CD1c-positive myeloid dendritic cell (primary cell): Measurements from ENCODE around the gene LRP8.

Source experiments
- DNase-seq: peaks from one replicate; pipeline ENCODE4 v3.0.0-alpha.2; 2016; ENCODE audit errors: extremely low spot score

The LRP8 gene

GRCh38 chr1:53262000-53262399 is 65.9 kb downstream of the LRP8 start:
- no peak for DNase-seq

- no peak for DNase-seq
Observed at GRCh38 chr1:53260631-53261247, 67.1 kb downstream of the LRP8 start.

- no peak for DNase-seq
Observed at GRCh38 chr1:53259932-53260331, 67.9 kb downstream of the LRP8 start.

GRCh38 chr1:53258216-53258615 is 69.7 kb downstream of the LRP8 start:
- DNase-seq: no peak

GRCh38 chr1:53257454-53258081 is 70.3 kb downstream of the LRP8 start:
- no peak for DNase-seq

- no peak for DNase-seq
Observed at GRCh38 chr1:53256511-53257453, 71.1 kb downstream of the LRP8 start.

- DNase-seq: no peak
Observed at GRCh38 chr1:53255031-53255430, 72.8 kb downstream of the LRP8 start.

GRCh38 chr1:53254011-53254640 is 73.7 kb downstream of the LRP8 start:
- no peak for DNase-seq

- no peak for DNase-seq
Observed at GRCh38 chr1:53250325-53250724, 77.5 kb downstream of the LRP8 start.

GRCh38 chr1:53249706-53250105 is 78.2 kb downstream of the LRP8 start:
- no peak for DNase-seq

- no peak for DNase-seq
Observed at GRCh38 chr1:53246261-53247134, 81.4 kb downstream of the LRP8 start.

GRCh38 chr1:53244141-53244540 is 83.7 kb downstream of the LRP8 start:
- DNase-seq: no peak

- no peak for DNase-seq
Observed at GRCh38 chr1:53242381-53242780, 85.5 kb downstream of the LRP8 start.

- no peak for DNase-seq
Observed at GRCh38 chr1:53241828-53242227, 86.0 kb downstream of the LRP8 start.

GRCh38 chr1:53238197-53239155 is 89.4 kb downstream of the LRP8 start, which contains the start of gene MAGOH:
TSS of gene MAGOH (minus strand) at chr1:53238518. CDS start at chr1:53238448, 70 bp downstream.
- DNase-seq: peak; percentile 96

- no peak for DNase-seq
Observed at GRCh38 chr1:53237638-53238037, 90.2 kb downstream of the LRP8 start.

GRCh38 chr1:53220962-53221286 is 106.9 kb downstream of the LRP8 start:
- DNase-seq: no peak

GRCh38 chr1:53220171-53220961 is 107.5 kb downstream of the LRP8 start, which contains the start of gene CZIB:
TSS of gene CZIB (minus strand) at chr1:53220634. CDS start at chr1:53220575, 59 bp downstream.
- DNase-seq: peak; percentile 94

GRCh38 chr1:53219711-53220110 is 108.2 kb downstream of the LRP8 start:
- no peak for DNase-seq
